Neural cell (in vitro differentiated cells): Measurements from ENCODE around the gene IFT122.

Experiments used
- POLR2AphosphoS5 ChIP-seq: IDR thresholded peaks from 2 replicates; pipeline ENCODE4 v1.6.1; 2012
- TF ChIP-seq, protein P1 (sequence below): fragments of 450-650 bp; IDR thresholded peaks from 2 replicates; pipeline ENCODE4 v1.5.1; 2014; ENCODE audit warnings: antibody characterized with exemption, mild to moderate bottlenecking, moderate library complexity; ENCODE audit not compliant: poor library complexity, severe bottlenecking

DNA sequence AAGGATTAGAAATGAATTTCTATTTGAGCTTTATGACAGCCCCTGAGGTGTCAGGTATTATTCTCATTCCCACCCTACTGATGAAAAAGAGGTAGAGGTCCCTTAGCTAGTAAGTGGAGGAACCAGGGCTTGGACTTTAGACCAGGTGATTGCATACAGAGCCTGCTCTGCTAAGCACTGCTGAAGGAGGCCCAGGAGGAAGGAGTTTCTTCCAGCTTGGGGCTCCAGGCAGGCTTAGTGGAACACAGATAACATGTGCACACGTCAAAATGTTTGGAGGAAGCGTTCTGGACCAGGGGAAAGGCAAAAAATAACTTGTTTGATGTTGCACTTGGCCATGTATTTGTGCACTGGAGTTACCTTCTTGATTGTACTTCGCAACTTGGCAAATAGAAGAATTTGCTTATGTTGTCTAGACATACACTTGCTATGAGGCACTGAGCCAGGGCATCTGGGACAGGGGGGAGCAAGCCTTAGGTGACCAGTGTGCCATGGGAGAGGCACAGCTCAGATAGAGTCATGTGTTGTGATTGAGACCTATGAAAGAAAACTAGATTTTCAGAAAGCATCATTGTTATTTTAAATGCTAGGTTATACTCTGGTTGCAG lies 22.4 kb downstream of the IFT122 start:
- TF ChIP-seq, protein P1, sequence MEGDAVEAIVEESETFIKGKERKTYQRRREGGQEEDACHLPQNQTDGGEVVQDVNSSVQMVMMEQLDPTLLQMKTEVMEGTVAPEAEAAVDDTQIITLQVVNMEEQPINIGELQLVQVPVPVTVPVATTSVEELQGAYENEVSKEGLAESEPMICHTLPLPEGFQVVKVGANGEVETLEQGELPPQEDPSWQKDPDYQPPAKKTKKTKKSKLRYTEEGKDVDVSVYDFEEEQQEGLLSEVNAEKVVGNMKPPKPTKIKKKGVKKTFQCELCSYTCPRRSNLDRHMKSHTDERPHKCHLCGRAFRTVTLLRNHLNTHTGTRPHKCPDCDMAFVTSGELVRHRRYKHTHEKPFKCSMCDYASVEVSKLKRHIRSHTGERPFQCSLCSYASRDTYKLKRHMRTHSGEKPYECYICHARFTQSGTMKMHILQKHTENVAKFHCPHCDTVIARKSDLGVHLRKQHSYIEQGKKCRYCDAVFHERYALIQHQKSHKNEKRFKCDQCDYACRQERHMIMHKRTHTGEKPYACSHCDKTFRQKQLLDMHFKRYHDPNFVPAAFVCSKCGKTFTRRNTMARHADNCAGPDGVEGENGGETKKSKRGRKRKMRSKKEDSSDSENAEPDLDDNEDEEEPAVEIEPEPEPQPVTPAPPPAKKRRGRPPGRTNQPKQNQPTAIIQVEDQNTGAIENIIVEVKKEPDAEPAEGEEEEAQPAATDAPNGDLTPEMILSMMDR = no peak
- no peak for TF ChIP-seq POLR2AphosphoS5
